ENCODE results near the gene RIN3.

- TF ChIP-seq POLR2AphosphoS5 (IDR thresholded peaks at IDR 0.05) (no peak), CTCF (IDR thresholded peaks at IDR 0.05 in 8 of 11, conservative IDR thresholded peaks at IDR 0.05 in 3 of 11) (no peak)
Observed at GRCh38 chr14:92481386-92481785, 32.2 kb upstream of the RIN3 start.

Measured in spleen (tissue), 7 donors.